Urinary bladder (tissue), 4 donors: Measurements from ENCODE around the gene SHC4. TPM values are rescaled to one million over a fixed set of nuclear protein-coding genes. Genes with fewer than 3 reads are reported as not detected.
"Not testable (repeated sequence)": the region's sequence is repeated elsewhere in the genome, so short reads cannot be mapped to it uniquely, and the experiment has no call there.

Experiments used
- DNase-seq: peaks from one replicate; pipeline ENCODE4 v3.0.0-alpha.2; 2015; ENCODE audit errors: extremely low spot score
- H3K27ac ChIP-seq: one replicate; pipeline ENCODE4 v1.5.1; 2013; ENCODE audit warnings: low read depth, mild to moderate bottlenecking, moderate library complexity
- H3K36me3 ChIP-seq: one replicate; pipeline ENCODE4 v1.6.1; 2013; ENCODE audit warnings: mild to moderate bottlenecking, moderate library complexity; ENCODE audit not compliant: insufficient read depth
- H3K4me1 ChIP-seq: one replicate; pipeline ENCODE4 v1.6.1; 2013; ENCODE audit warnings: mild to moderate bottlenecking, moderate library complexity; ENCODE audit not compliant: insufficient read depth
- H3K4me3 ChIP-seq: one replicate; pipeline ENCODE4 v1.5.1; 2013; ENCODE audit warnings: low read depth, low read length
- WGBS: extraction: QIAGEN DNeasy Blood & Tissue Kit; methylation state at CpG from one replicate; pipeline ENCODE4 v1.1.7; 2013; 5-methylcytosine and 5-hydroxymethylcytosine counted together
- polyA plus RNA-seq: library from polyadenylated mRNA; stranded (reverse); fragments of 200-250 nt; gene quantifications from one replicate; pipeline ENCODE4 v1.2.3, GENCODE V29; 2013
- total RNA-seq: library from RNA; depleted of rRNA; stranded (reverse); fragments of >200 nt; gene quantifications from one replicate; pipeline ENCODE4 v1.2.3, GENCODE V29; 2014
- donor health status: healthy with polysubstance abuse.
- donor health status: healthy.

SHC4 gene
- total and polyA plus RNA-seq, 2 donors: 0.68 to 8.8 TPM

GRCh38 chr15:48929661-48930060, 34.1 kb downstream of the SHC4 start:
- WGBS: 80% methylated on average over 3 of the region's 3 CpGs
- no peaks in the 10 kb centered on the region for H3K4me1 ChIP-seq
- H3K36me3 ChIP-seq: no peaks in the 10 kb centered on the region
- no peak overlapping the region for H3K4me3 ChIP-seq
- no peak overlapping the region for H3K27ac ChIP-seq
- no peak for DNase-seq

- Histone ChIP-seq H3K27ac (no peak overlapping the region), H3K4me3 (no peak overlapping the region), H3K36me3 (no peaks in the 10 kb centered on the region), H3K4me1 (no peaks in the 10 kb centered on the region)
- 90% methylated on average over 6 of the region's 6 CpGs for WGBS
- no peak for DNase-seq
Observed at GRCh38 chr15:48928877-48929538, 34.7 kb downstream of the SHC4 start.

- 65% methylated on average over 9 of the region's 9 CpGs for WGBS
- H3K36me3 ChIP-seq: no peaks in the 10 kb centered on the region
- no peak overlapping the region for H3K27ac ChIP-seq
Observed at GRCh38 chr15:48925714-48926223, 38.0 kb downstream of the SHC4 start.

GRCh38 chr15:48924528-48925393, 39.0 kb downstream of the SHC4 start:
- no peak for DNase-seq
- Histone ChIP-seq H3K36me3 (no peaks in the 10 kb centered on the region), H3K4me3 (no peak overlapping the region), H3K4me1 (no peaks in the 10 kb centered on the region), H3K27ac (no peak overlapping the region)
- 79% methylated on average over 5 of the region's 5 CpGs for WGBS

More at GRCh38 chr15:48925714-48926223, 38.0 kb downstream of the SHC4 start:
- Histone ChIP-seq H3K4me3 (no peak overlapping the region), H3K4me1 (no peaks in the 10 kb centered on the region)
- no peak for DNase-seq

GRCh38 chr15:48922046-48922445, 41.7 kb downstream of the SHC4 start:
- Histone ChIP-seq H3K36me3 (no peaks in the 10 kb centered on the region), H3K4me1 (no peaks in the 10 kb centered on the region), H3K4me3 (no peak overlapping the region), H3K27ac (no peak overlapping the region)
- 96% methylated on average over 2 of the region's 2 CpGs for WGBS
- no peak for DNase-seq

- WGBS: 86% methylated on average over 3 of the region's 3 CpGs
- Histone ChIP-seq H3K4me1 (no peaks in the 10 kb centered on the region), H3K4me3 (no peak overlapping the region), H3K36me3 (no peaks in the 10 kb centered on the region), H3K27ac (no peak overlapping the region)
- no peak for DNase-seq
Observed at GRCh38 chr15:48916721-48917120, 47.0 kb downstream of the SHC4 start.

- no peak for DNase-seq
- no peak overlapping the region for H3K27ac ChIP-seq
- H3K4me1 ChIP-seq: no peaks in the 10 kb centered on the region
- no peaks in the 10 kb centered on the region for H3K36me3 ChIP-seq
- WGBS: 35% methylated on average over 3 of the region's 3 CpGs
- no peak overlapping the region for H3K4me3 ChIP-seq
Observed at GRCh38 chr15:48915861-48916260, 47.9 kb downstream of the SHC4 start.

GRCh38 chr15:48914717-48915116, 49.0 kb downstream of the SHC4 start:
- H3K27ac ChIP-seq: no peak overlapping the region
- H3K4me1 ChIP-seq: no peaks in the 10 kb centered on the region
- WGBS: 95% methylated on average over 3 of the region's 3 CpGs
- no peak overlapping the region for H3K4me3 ChIP-seq
- no peaks in the 10 kb centered on the region for H3K36me3 ChIP-seq
- no peak for DNase-seq

- DNase-seq: no peak
- Histone ChIP-seq H3K36me3 (no peaks in the 10 kb centered on the region), H3K4me3 (no peak overlapping the region), H3K27ac (no peak overlapping the region), H3K4me1 (no peaks in the 10 kb centered on the region)
- WGBS: 97% methylated on average over 4 of the region's 4 CpGs
Observed at GRCh38 chr15:48913141-48913540, 50.6 kb downstream of the SHC4 start.

GRCh38 chr15:48910554-48910953, 53.2 kb downstream of the SHC4 start:
- H3K27ac ChIP-seq: not testable (repeated sequence)

GRCh38 chr15:48909313-48909712, 54.4 kb downstream of the SHC4 start:
- WGBS: 73% methylated on average over 2 of the region's 2 CpGs
- DNase-seq, H3K4me1 ChIP-seq: not testable (repeated sequence)

More at GRCh38 chr15:48910554-48910953, 53.2 kb downstream of the SHC4 start:
- not testable (repeated sequence) for DNase-seq, H3K36me3 ChIP-seq, H3K4me1 ChIP-seq, H3K4me3 ChIP-seq
- WGBS: 78% methylated on average over 2 of the region's 2 CpGs

GRCh38 chr15:48905847-48906246, 57.9 kb downstream of the SHC4 start:
- Histone ChIP-seq H3K36me3 (no peaks in the 10 kb centered on the region), H3K4me1 (no peaks in the 10 kb centered on the region), H3K4me3 (no peak overlapping the region), H3K27ac (no peak overlapping the region)
- WGBS: 61% methylated on average over 1 of the region's 1 CpG
- no peak for DNase-seq

More at GRCh38 chr15:48909313-48909712, 54.4 kb downstream of the SHC4 start:
- not testable (repeated sequence) for H3K27ac ChIP-seq, H3K4me3 ChIP-seq, H3K36me3 ChIP-seq

GRCh38 chr15:48905216-48905615, 58.5 kb downstream of the SHC4 start:
- no peaks in the 10 kb centered on the region for H3K36me3 ChIP-seq
- H3K4me3 ChIP-seq: no peak overlapping the region
- H3K27ac ChIP-seq: no peak overlapping the region
- DNase-seq: no peak
- H3K4me1 ChIP-seq: no peaks in the 10 kb centered on the region

GRCh38 chr15:48904758-48905157, 59.0 kb downstream of the SHC4 start:
- no peak overlapping the region for H3K4me3 ChIP-seq
- no peak for DNase-seq
- no peak overlapping the region for H3K27ac ChIP-seq
- no peaks in the 10 kb centered on the region for H3K36me3 ChIP-seq
- H3K4me1 ChIP-seq: no peaks in the 10 kb centered on the region
- WGBS: 96% methylated on average over 4 of the region's 4 CpGs
